GM12892 (cell line): ENCODE results near the gene ZDHHC12.

Source experiments
- DNase-seq: peaks from one replicate; pipeline ENCODE4 v3.0.0; 2011; ENCODE audit not compliant: insufficient read length
- FAIRE-seq: peaks from 2 replicates; lab custom pipeline; 2011; peaks lifted over from hg19 to GRCh38; lab: Jason Lieb, UNC
- POLR2A ChIP-seq: IDR thresholded peaks from 2 replicates; pipeline ENCODE4 v1.6.1; 2011; ENCODE audit warnings: low read depth, low read length, control low read depth
- POLR2AphosphoS5 ChIP-seq: IDR thresholded peaks from 2 replicates; pipeline ENCODE4 v1.6.1; 2011; ENCODE audit warnings: low read depth, low read length, control low read depth
- TAF1 ChIP-seq: IDR thresholded peaks from 2 replicates; pipeline ENCODE4 v1.6.1; 2011; ENCODE audit warnings: low read depth, mild to moderate bottlenecking, control low read depth, low read length, borderline replicate concordance

ZDHHC12 gene

GRCh38 chr9:128689293-128689774, 34.6 kb downstream of the ZDHHC12 start:
- FAIRE-seq (no peak), DNase-seq (no peak)
- 0 out of 2 replicates have a peak, but pooled peaks have one; percentile 2 for TF ChIP-seq POLR2A
- no peak for TF ChIP-seq TAF1

GRCh38 chr9:128688501-128689292, 35.2 kb downstream of the ZDHHC12 start, which contains the start of gene SET:
Gene SET (plus strand): TSS chr9:128689222. CDS start chr9:128689583, 361 bp downstream.
- peak; percentile 96 for DNase-seq
- FAIRE-seq: peak; percentile 97
- TF ChIP-seq TAF1: peak; percentile 60; the same call in 1 of the 2 replicates
- TF ChIP-seq POLR2A: peak; percentile 66; the same call in 1 of the 2 replicates
- peak; percentile 63 for TF ChIP-seq POLR2AphosphoS5

- FAIRE-seq (no peak), DNase-seq (no peak)
- TF ChIP-seq POLR2AphosphoS5 (no peak), POLR2A (no peak), TAF1 (no peak)
Measured at GRCh38 chr9:128687453-128687852, 36.5 kb downstream of the ZDHHC12 start.

GRCh38 chr9:128685636-128686489, 38.1 kb downstream of the ZDHHC12 start:
- DNase-seq (no peak), FAIRE-seq (no peak)
- TF ChIP-seq POLR2AphosphoS5 (no peak), POLR2A (no peak), TAF1 (no peak)

- peak; percentile 95 for TF ChIP-seq POLR2AphosphoS5
- peak; percentile 93 for TF ChIP-seq POLR2A
- TF ChIP-seq TAF1: peak; percentile 87
- FAIRE-seq (peak; percentile 94), DNase-seq (peak; percentile 78)
Measured at GRCh38 chr9:128684325-128685199, 39.4 kb downstream of the ZDHHC12 start.

- TF ChIP-seq TAF1: no peak
- TF ChIP-seq POLR2A: no peak
- TF ChIP-seq POLR2AphosphoS5: no peak
- FAIRE-seq: no peak
- no peak for DNase-seq
Measured at GRCh38 chr9:128684065-128684324, 39.9 kb downstream of the ZDHHC12 start.

GRCh38 chr9:128683340-128684064, 40.4 kb downstream of the ZDHHC12 start:
- peak; percentile 84 for FAIRE-seq
- TF ChIP-seq POLR2AphosphoS5 (no peak; the same call in 1 of the 2 replicates), POLR2A (peak; percentile 61; the same call in 1 of the 2 replicates)
- DNase-seq: no peak

GRCh38 chr9:128677794-128678193, 46.1 kb downstream of the ZDHHC12 start:
- TF ChIP-seq POLR2AphosphoS5: no peak
- no peak for TF ChIP-seq POLR2A
- no peak for TF ChIP-seq TAF1
- FAIRE-seq (no peak), DNase-seq (no peak)

- FAIRE-seq (no peak), DNase-seq (no peak)
- TF ChIP-seq TAF1 (no peak), POLR2A (no peak), POLR2AphosphoS5 (no peak)
Measured at GRCh38 chr9:128675382-128675781, 48.5 kb downstream of the ZDHHC12 start.
